Left kidney (tissue), 2 donors: ENCODE results near the gene DDX25. TPM values are rescaled to one million over a fixed set of nuclear protein-coding genes. Genes with fewer than 3 reads are reported as not detected.

Experiments used
- DNase-seq: peaks from one replicate; pipeline ENCODE4 v3.0.0-alpha.2; 2013
- polyA plus RNA-seq: library from polyadenylated mRNA; unstranded; fragments of 120-200 nt; gene quantifications from one replicate; pipeline ENCODE4 v1.2.1, GENCODE V29; 2013; ENCODE audit not compliant: insufficient read length

DDX25 gene
- polyA plus RNA-seq, 1 donor: 8.5 TPM

GRCh38 chr11:125934473-125934872 is 30.2 kb downstream of the DDX25 start:
- DNase-seq: no peak

- DNase-seq: no peak
Observed at GRCh38 chr11:125935056-125935455, 30.7 kb downstream of the DDX25 start.

GRCh38 chr11:125935618-125936199 is 31.4 kb downstream of the DDX25 start:
- no peak for DNase-seq

GRCh38 chr11:125938418-125938817 is 34.1 kb downstream of the DDX25 start:
- DNase-seq: no peak

- DNase-seq: no peak
Observed at GRCh38 chr11:125939081-125939521, 34.8 kb downstream of the DDX25 start.

GRCh38 chr11:125940145-125940544 is 35.8 kb downstream of the DDX25 start:
- no peak for DNase-seq

- DNase-seq: no peak
Observed at GRCh38 chr11:125941267-125941618, 36.9 kb downstream of the DDX25 start.

GRCh38 chr11:125941619-125942611 is 37.6 kb downstream of the DDX25 start:
- peak; percentile 49 for DNase-seq

GRCh38 chr11:125942771-125943428 is 38.6 kb downstream of the DDX25 start:
- no peak for DNase-seq

GRCh38 chr11:125943661-125944349 is 39.5 kb downstream of the DDX25 start:
- no peak for DNase-seq

- DNase-seq: no peak
Observed at GRCh38 chr11:125944350-125945010, 40.2 kb downstream of the DDX25 start.

GRCh38 chr11:125945011-125945796 is 40.9 kb downstream of the DDX25 start:
- no peak for DNase-seq

- no peak for DNase-seq
Observed at GRCh38 chr11:125945797-125946520, 41.7 kb downstream of the DDX25 start, which contains the start of gene VSIG10L2. VSIG10L2 (plus strand) TSS chr11:125946044; CDS start chr11:125946056, 12 bp downstream.

GRCh38 chr11:125946712-125947418 is 42.6 kb downstream of the DDX25 start:
- DNase-seq: no peak

GRCh38 chr11:125947419-125948277 is 43.3 kb downstream of the DDX25 start:
- DNase-seq: no peak

GRCh38 chr11:125948278-125949051 is 44.2 kb downstream of the DDX25 start:
- no peak for DNase-seq
